ENCODE measurements around the gene ZDHHC8.

DNA sequence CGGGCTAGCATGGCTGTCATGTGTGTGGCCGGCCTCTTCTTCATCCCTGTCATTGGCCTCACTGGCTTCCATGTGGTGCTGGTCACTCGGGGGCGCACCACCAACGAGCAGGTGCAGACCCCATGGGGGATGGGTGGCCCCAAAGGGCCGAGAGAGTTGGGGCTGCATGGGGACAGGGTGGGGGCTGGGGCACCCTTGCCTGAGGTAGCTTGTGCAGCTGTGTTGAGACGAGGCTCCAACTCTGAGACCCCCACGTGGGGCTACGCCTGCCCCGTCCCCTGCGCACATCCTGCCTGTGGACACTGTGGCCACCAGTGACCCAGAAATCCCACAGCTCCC, 8.5 kb downstream of the ZDHHC8 start:
- no peak for TF ChIP-seq POLR2A (IDR thresholded peaks at IDR 0.05)
- TF ChIP-seq, protein P1, sequence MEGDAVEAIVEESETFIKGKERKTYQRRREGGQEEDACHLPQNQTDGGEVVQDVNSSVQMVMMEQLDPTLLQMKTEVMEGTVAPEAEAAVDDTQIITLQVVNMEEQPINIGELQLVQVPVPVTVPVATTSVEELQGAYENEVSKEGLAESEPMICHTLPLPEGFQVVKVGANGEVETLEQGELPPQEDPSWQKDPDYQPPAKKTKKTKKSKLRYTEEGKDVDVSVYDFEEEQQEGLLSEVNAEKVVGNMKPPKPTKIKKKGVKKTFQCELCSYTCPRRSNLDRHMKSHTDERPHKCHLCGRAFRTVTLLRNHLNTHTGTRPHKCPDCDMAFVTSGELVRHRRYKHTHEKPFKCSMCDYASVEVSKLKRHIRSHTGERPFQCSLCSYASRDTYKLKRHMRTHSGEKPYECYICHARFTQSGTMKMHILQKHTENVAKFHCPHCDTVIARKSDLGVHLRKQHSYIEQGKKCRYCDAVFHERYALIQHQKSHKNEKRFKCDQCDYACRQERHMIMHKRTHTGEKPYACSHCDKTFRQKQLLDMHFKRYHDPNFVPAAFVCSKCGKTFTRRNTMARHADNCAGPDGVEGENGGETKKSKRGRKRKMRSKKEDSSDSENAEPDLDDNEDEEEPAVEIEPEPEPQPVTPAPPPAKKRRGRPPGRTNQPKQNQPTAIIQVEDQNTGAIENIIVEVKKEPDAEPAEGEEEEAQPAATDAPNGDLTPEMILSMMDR (IDR thresholded peaks at IDR 0.05) = no peak
